Measurements from ENCODE around the gene DLL3. TPM values are rescaled to one million over a fixed set of nuclear protein-coding genes. Genes with fewer than 3 reads are reported as not detected.

The DLL3 gene
- total and polyA plus RNA-seq, 10 of the 15 experiments (the other 5 are each of a cell fraction or from before 2014, with no cell fraction given) = 0.18 to 2.0 (median 0.95) TPM

GRCh38 chr19:39463403-39463802 lies 35.3 kb upstream of the DLL3 start:
- Histone ChIP-seq H3K9ac (ENCODE audit: control insufficient read depth, insufficient read depth, low read length) (no peak overlapping the region), H3K9me3 (replicated peaks; ENCODE audit: control insufficient read depth, insufficient read depth, low read length) (no peaks in the 10 kb centered on the region), H3K27ac (ENCODE audit: control insufficient read depth, insufficient read depth) (no peak overlapping the region), H3K79me2 (ENCODE audit: control insufficient read depth, insufficient read depth, low read length) (no peaks in the 10 kb centered on the region), H2AFZ (ENCODE audit: control insufficient read depth, low read depth, low read length) (no peak overlapping the region), H3K4me3 (no peak overlapping the region), H4K20me1 (ENCODE audit: control insufficient read depth, insufficient read depth) (no peaks in the 10 kb centered on the region), H3K36me3 (ENCODE audit: control insufficient read depth in 2 of 2, insufficient read depth in 2 of 2, low read length in 1 of 2) (peaks cover 36 to 48% of the 10 kb centered on the region in 2 experiments), H3K27me3 (replicated peaks in 1 of 2; ENCODE audit: control insufficient read depth in 2 of 2, insufficient read depth in 2 of 2, low read length in 1 of 2) (no peaks in the 10 kb centered on the region), H3K4me1 (ENCODE audit: control insufficient read depth, insufficient read depth, low read length) (no peaks in the 10 kb centered on the region), H3K4me2 (ENCODE audit: control insufficient read depth, insufficient read depth) (no peak overlapping the region)
- 71% methylated on average over 3 of the region's 3 CpGs for WGBS (ENCODE audit: insufficient coverage, insufficient replicate concordance, low lambda C conversion rate, missing lambda C conversion rate)
- intact Hi-C loops (cut with micrococcal nuclease; ENCODE audit: unreplicated experiment) (no loop called here), in situ Hi-C loops (cut with MboI) (no loop called here)
- SMC1A ChIA-PET (ENCODE audit: uncharacterized antibody, unreplicated experiment) = interaction anchor here (1.5 kb wide), 1 partner anchor 69 kb away, joined by 5 read pairs; the partner anchor contains the start of gene EID2B
- ATAC-seq = no peak
- no peak for FAIRE-seq
- DNase-seq (ENCODE audit: low read depth, low spot score) = no peak
- no TSS peak for BruUV-seq (replicated peaks)
- POLR2A ChIA-PET = no interaction called here
- CTCF ChIA-PET = interaction anchor here (0.9 to 1.5 kb wide), 2 partner anchors 11 to 35 kb away, joined by 4 read pairs; partner anchors contain the start of gene DLL3
- RAD21 ChIA-PET (ENCODE audit: unreplicated experiment) = no interaction called here
- no peak for TF ChIP-seq SREBF2 (IDR thresholded peaks at IDR 0.05; ENCODE audit: low read length)
- no peak for TF ChIP-seq HDAC2 (IDR thresholded peaks at IDR 0.05)
- no peak for TF ChIP-seq NR2F1 (conservative IDR thresholded peaks at IDR 0.05)
- no peak for TF ChIP-seq TCF12 (IDR thresholded peaks at IDR 0.05; ENCODE audit: low read depth, low read length)
- TF ChIP-seq BRCA1 (IDR thresholded peaks at IDR 0.05; ENCODE audit: low read depth, low read length) = no peak
- no peak for TF ChIP-seq ZBTB4 (CRISPR knock-in tag; IDR thresholded peaks at IDR 0.05)
- no peak for TF ChIP-seq SMC3 (IDR thresholded peaks at IDR 0.05; ENCODE audit: borderline replicate concordance, low read length)
- no peak for TF ChIP-seq YY1 (IDR thresholded peaks at IDR 0.05; ENCODE audit: low read depth, low read length)
- TF ChIP-seq E4F1 (IDR thresholded peaks at IDR 0.05; ENCODE audit: borderline replicate concordance, partially characterized antibody) = no peak
- TF ChIP-seq BCL11A (IDR thresholded peaks at IDR 0.05; ENCODE audit: low read depth, low read length) = no peak
- TF ChIP-seq IRF3 (IDR thresholded peaks at IDR 0.05) = no peak
- no peak for TF ChIP-seq MYC (IDR thresholded peaks at IDR 0.05; ENCODE audit: insufficient read depth, insufficient read length, insufficient replicate concordance, low read length, severe bottlenecking)
- no peak for TF ChIP-seq RELB (IDR thresholded peaks at IDR 0.05; ENCODE audit: low read depth)
- no peak for TF ChIP-seq SREBF1 (IDR thresholded peaks at IDR 0.05; ENCODE audit: low read length)
- no peak for TF ChIP-seq TARDBP (IDR thresholded peaks at IDR 0.05; ENCODE audit: borderline replicate concordance)
- no peak for TF ChIP-seq CBFB (IDR thresholded peaks at IDR 0.05; ENCODE audit: low read depth)
- no peak for TF ChIP-seq IRF5 (IDR thresholded peaks at IDR 0.05; ENCODE audit: borderline replicate concordance)
